Natural killer cell (primary cell): Measurements from ENCODE around the gene SLC7A14. TPM values are rescaled to one million over a fixed set of nuclear protein-coding genes. Genes with fewer than 3 reads are reported as not detected.

Experiments
- ATAC-seq, 3 donors: fragments of 150-1000 bp in 2 of 3; fragments of 200-7000 bp in 1 of 3; cut with Tn5 transposase; 1 replicate in 1 of 3; 2 replicates in 2 of 3; pipeline ENCODE4 v1.10.0; 2021; ENCODE audit warnings: mild to moderate bottlenecking in 2 of 3, moderate library complexity in 2 of 3
- DNase-seq, 2 donors: peaks; one replicate each; pipeline versions ENCODE4 v3.0.0 to v3.0.0-alpha.2; 2013 to 2021; ENCODE audit warnings: mixed read lengths in 1 of 2
- H3K27ac ChIP-seq: one replicate; pipeline ENCODE4 v1.5.1; 2013; ENCODE audit warnings: mild to moderate bottlenecking, low read length
- H3K27me3 ChIP-seq: one replicate; pipeline ENCODE4 v1.6.1; 2013; ENCODE audit warnings: low read length; ENCODE audit not compliant: control insufficient read depth, insufficient read depth
- H3K36me3 ChIP-seq: one replicate; pipeline ENCODE4 v1.6.1; 2013; ENCODE audit warnings: low read length; ENCODE audit not compliant: control insufficient read depth, insufficient read depth
- H3K4me1 ChIP-seq: one replicate; pipeline ENCODE4 v1.6.1; 2013; ENCODE audit warnings: low read length; ENCODE audit not compliant: control insufficient read depth, insufficient read depth
- H3K4me3 ChIP-seq: one replicate; pipeline ENCODE4 v1.5.1; 2013; ENCODE audit warnings: low read length
- H3K9me3 ChIP-seq: one replicate; pipeline ENCODE4 v1.6.1; 2013; ENCODE audit warnings: low read length; ENCODE audit not compliant: control insufficient read depth, insufficient read depth
- H3K27ac Mint-ChIP-seq, 2 donors: one replicate each; pipeline ENCODE4 v1.8.0; 2022; ENCODE audit warnings: mild to moderate bottlenecking in 2 of 2, mixed read lengths in 2 of 2, moderate library complexity in 1 of 2
- H3K27me3 Mint-ChIP-seq, 2 donors: one replicate each; pipeline ENCODE4 v1.8.0; 2022; ENCODE audit warnings: low read depth in 2 of 2, mixed read lengths in 2 of 2
- H3K36me3 Mint-ChIP-seq: one replicate; pipeline ENCODE4 v1.8.0; 2022; ENCODE audit warnings: mixed read lengths
- H3K4me1 Mint-ChIP-seq, 2 donors: one replicate each; pipeline ENCODE4 v1.8.0; 2022; ENCODE audit warnings: mixed read lengths in 2 of 2
- H3K4me3 Mint-ChIP-seq: one replicate; pipeline ENCODE4 v1.8.0; 2022; ENCODE audit warnings: mild to moderate bottlenecking, moderate library complexity, mixed read lengths
- H3K9me3 Mint-ChIP-seq, 2 donors: one replicate each; pipeline ENCODE4 v1.8.0; 2022; ENCODE audit warnings: mixed read lengths in 2 of 2
- CTCF ChIP-seq: fragments of 200-600 bp; IDR thresholded peaks from one replicate; pipeline ENCODE4 v1.8.0; 2022; ENCODE audit warnings: antibody characterized with exemption
- WGBS: methylation state at CpG from one replicate; pipeline ENCODE4 v1.1.7; 2013; ENCODE audit warnings: missing lambda C conversion rate; ENCODE audit not compliant: insufficient coverage; 5-methylcytosine and 5-hydroxymethylcytosine counted together
- intact Hi-C: fragments of 100-400 bp; cut with micrococcal nuclease; formaldehyde crosslinking; loops from one replicate; pipeline ENCODE4 v1.14.2; 2022
- total RNA-seq, 4 donors: library from RNA; stranded (reverse); fragments of 120-200 nt in 1 of 4; gene quantifications; one replicate each; pipeline versions ENCODE4 v1.2.3 to v1.2.4, GENCODE V29; 2013 to 2022

Gene SLC7A14
- total RNA-seq, 3 donors from 2014 or later (not counting 1 experiment from before 2014, with no cell fraction given): not detected

- H3K4me1 Mint-ChIP-seq: no peaks in the 10 kb centered on the region
- no peak overlapping the region for H3K4me3 ChIP-seq
- no peaks in the 10 kb centered on the region for H3K36me3 ChIP-seq
- no peak overlapping the region for H3K27ac ChIP-seq
- no peaks in the 10 kb centered on the region for H3K9me3 Mint-ChIP-seq
- H3K4me1 ChIP-seq: no peaks in the 10 kb centered on the region
- H3K27me3 ChIP-seq: no peaks in the 10 kb centered on the region
- no peaks in the 10 kb centered on the region for H3K9me3 ChIP-seq
- TF ChIP-seq CTCF: no peak
- H3K4me3 Mint-ChIP-seq: no peak overlapping the region
- 70% methylated on average over 6 of the region's 6 CpGs for WGBS
- no peak for ATAC-seq
- H3K27me3 Mint-ChIP-seq: peaks cover 7 to 29% of the 10 kb centered on the region in 2 donors
- intact Hi-C loops: no loop called here
- H3K36me3 Mint-ChIP-seq: no peaks in the 10 kb centered on the region
- no peak for DNase-seq
- H3K27ac Mint-ChIP-seq: no peak overlapping the region
Observed at GRCh38 chr3:170476291-170476690, 109.6 kb downstream of the SLC7A14 start.

DNA sequence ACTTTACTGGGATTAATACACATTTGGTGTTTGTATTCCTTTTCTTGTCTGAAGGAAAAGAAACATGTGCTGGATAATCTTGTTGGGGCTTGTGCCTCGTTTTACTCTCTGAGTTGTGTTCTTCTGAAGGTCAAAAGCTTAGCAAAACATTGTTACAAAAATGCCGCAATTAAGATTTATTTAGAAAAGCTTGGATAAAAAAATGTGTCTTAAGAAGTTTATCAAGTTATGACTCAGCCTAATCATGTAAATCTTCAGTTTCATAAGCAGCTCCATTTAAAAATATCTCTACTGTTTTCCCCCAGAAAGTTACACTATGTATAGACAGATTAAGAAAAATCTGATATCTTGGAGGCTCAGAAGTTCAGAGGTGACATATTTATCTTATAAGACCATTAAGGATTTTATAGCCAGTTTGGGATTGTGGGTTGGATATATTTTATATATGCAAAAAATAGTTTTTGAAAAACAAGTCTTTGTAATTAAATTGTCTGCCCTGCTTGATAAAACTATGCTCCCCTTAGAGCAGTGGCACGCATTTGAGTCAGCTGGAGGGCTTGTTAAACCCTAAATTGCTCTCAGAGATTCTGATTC lies 110.7 kb downstream of the SLC7A14 start:
- Histone ChIP-seq H3K36me3 (no peaks in the 10 kb centered on the region), H3K9me3 (no peaks in the 10 kb centered on the region), H3K4me3 (no peak overlapping the region), H3K4me1 (no peaks in the 10 kb centered on the region), H3K27ac (no peak overlapping the region), H3K27me3 (no peaks in the 10 kb centered on the region)
- Mint-ChIP-seq H3K4me3 (no peak overlapping the region), H3K4me1 (no peaks in the 10 kb centered on the region), H3K27me3 (peaks cover 10 to 34% of the 10 kb centered on the region in 2 donors), H3K9me3 (no peaks in the 10 kb centered on the region), H3K27ac (no peak overlapping the region), H3K36me3 (no peaks in the 10 kb centered on the region)
- no peak for TF ChIP-seq CTCF
- no peak for ATAC-seq
- 85% methylated on average over 2 of the region's 3 CpGs for WGBS
- intact Hi-C loops: no loop called here
- no peak for DNase-seq

GRCh38 chr3:170473358-170473757 lies 112.5 kb downstream of the SLC7A14 start:
- Mint-ChIP-seq H3K27me3 (peaks cover 15 to 25% of the 10 kb centered on the region in 2 donors), H3K9me3 (no peaks in the 10 kb centered on the region), H3K36me3 (no peaks in the 10 kb centered on the region), H3K4me1 (no peaks in the 10 kb centered on the region), H3K27ac (no peak overlapping the region), H3K4me3 (no peak overlapping the region)
- Histone ChIP-seq H3K4me1 (no peaks in the 10 kb centered on the region), H3K27ac (no peak overlapping the region), H3K4me3 (no peak overlapping the region), H3K27me3 (no peaks in the 10 kb centered on the region), H3K36me3 (no peaks in the 10 kb centered on the region), H3K9me3 (no peaks in the 10 kb centered on the region)
- intact Hi-C loops: no loop called here
- 26% methylated on average over 1 of the region's 3 CpGs for WGBS
- ATAC-seq (no peak), DNase-seq (no peak)
- TF ChIP-seq CTCF: no peak

- Mint-ChIP-seq H3K27ac (no peak overlapping the region), H3K36me3 (no peaks in the 10 kb centered on the region), H3K4me3 (no peak overlapping the region), H3K9me3 (no peaks in the 10 kb centered on the region), H3K27me3 (peaks cover 17 to 25% of the 10 kb centered on the region in 2 donors), H3K4me1 (no peaks in the 10 kb centered on the region)
- H3K4me3 ChIP-seq: no peak overlapping the region
- no peaks in the 10 kb centered on the region for H3K27me3 ChIP-seq
- intact Hi-C loops: no loop called here
- WGBS: no CpG with 5 or more reads among the region's 3 CpGs
- H3K4me1 ChIP-seq: no peaks in the 10 kb centered on the region
- no peak overlapping the region for H3K27ac ChIP-seq
- ATAC-seq (no peak), DNase-seq (no peak)
- no peaks in the 10 kb centered on the region for H3K36me3 ChIP-seq
- no peaks in the 10 kb centered on the region for H3K9me3 ChIP-seq
- no peak for TF ChIP-seq CTCF
Observed at GRCh38 chr3:170471149-170471548, 114.7 kb downstream of the SLC7A14 start.
